ENCODE measurements around the gene ZNF3. TPM values are rescaled to one million over a fixed set of nuclear protein-coding genes. Genes with fewer than 3 reads are reported as not detected.

The ZNF3 gene
- total and polyA plus RNA-seq, 9 of the 15 experiments (the other 6 are each of a cell fraction or from before 2014, with no cell fraction given): 30.0 to 64.9 (median 51.5) TPM

GRCh38 chr7:100049441-100050291, 31.9 kb downstream of the ZNF3 start, which contains the start of gene ZSCAN21 (continued):
- TF ChIP-seq THAP7 (CRISPR knock-in tag; IDR thresholded peaks at IDR 0.05): no peak
- no peak for TF ChIP-seq DDX20 (tag; IDR thresholded peaks at IDR 0.05; ENCODE audit: low read depth)
- TF ChIP-seq ZNF699 (CRISPR knock-in tag; IDR thresholded peaks at IDR 0.05; ENCODE audit: insufficient replicate concordance): no peak
- no peak for TF ChIP-seq ZC3H8 (IDR thresholded peaks at IDR 0.05)
- TF ChIP-seq HNRNPL (IDR thresholded peaks at IDR 0.05; ENCODE audit: low read depth, low read length): no peak
- TF ChIP-seq ZNF511 (CRISPR knock-in tag; IDR thresholded peaks at IDR 0.05): peak; percentile 68
- peak; percentile 79 for TF ChIP-seq SP1 (CRISPR knock-in tag; IDR thresholded peaks at IDR 0.05)
- TF ChIP-seq ZNF655 (CRISPR knock-in tag; IDR thresholded peaks at IDR 0.05): no peak
- peak; percentile 76; the same call in 1 of the 2 replicates for TF ChIP-seq PML (IDR thresholded peaks at IDR 0.05; ENCODE audit: low read length)
- no peak; the same call in 1 of the 2 replicates for TF ChIP-seq ZNF449 (CRISPR knock-in tag; IDR thresholded peaks at IDR 0.05)
- no peak for TF ChIP-seq ZNF512 (tag; IDR thresholded peaks at IDR 0.05)
- TF ChIP-seq E2F8 (IDR thresholded peaks at IDR 0.05; ENCODE audit: low read depth, partially characterized antibody): peak; percentile 91
- TF ChIP-seq RBFOX2 (IDR thresholded peaks at IDR 0.05; ENCODE audit: low read depth, low read length): peak; percentile 92
- TF ChIP-seq SRSF9 (IDR thresholded peaks at IDR 0.05; ENCODE audit: borderline replicate concordance, low read depth, low read length): no peak
- peak; percentile 48; the same call in 1 of the 2 replicates for TF ChIP-seq SMARCE1 (IDR thresholded peaks at IDR 0.05)
- 0 out of 2 replicates have a peak, but pooled peaks have one; percentile 8 for TF ChIP-seq ZNF583 (CRISPR knock-in tag; IDR thresholded peaks at IDR 0.05)
- TF ChIP-seq ZNF764 (CRISPR knock-in tag; IDR thresholded peaks at IDR 0.05; ENCODE audit: low read depth): no peak
- TF ChIP-seq MAFK (IDR thresholded peaks at IDR 0.05; ENCODE audit: low read length): peak; percentile 3; the same call in 1 of the 2 replicates
- no peak for TF ChIP-seq NR4A1 (CRISPR knock-in tag; IDR thresholded peaks at IDR 0.05)
- TF ChIP-seq NR4A1 (tag; IDR thresholded peaks at IDR 0.05): no peak
